GM21381 (cell line): ENCODE measurements around the gene TMEM178B.
"Not testable (repeated sequence)": the region's sequence is repeated elsewhere in the genome, so short reads cannot be mapped to it uniquely, and the experiment has no call there.

Experiments used
- ATAC-seq: cut with Tn5 transposase; IDR thresholded peaks from one replicate; pipeline ENCODE4 v1.9.1; 2021; ENCODE audit warnings: mild to moderate bottlenecking, moderate library complexity; ENCODE audit not compliant: unreplicated experiment

TMEM178B gene

DNA sequence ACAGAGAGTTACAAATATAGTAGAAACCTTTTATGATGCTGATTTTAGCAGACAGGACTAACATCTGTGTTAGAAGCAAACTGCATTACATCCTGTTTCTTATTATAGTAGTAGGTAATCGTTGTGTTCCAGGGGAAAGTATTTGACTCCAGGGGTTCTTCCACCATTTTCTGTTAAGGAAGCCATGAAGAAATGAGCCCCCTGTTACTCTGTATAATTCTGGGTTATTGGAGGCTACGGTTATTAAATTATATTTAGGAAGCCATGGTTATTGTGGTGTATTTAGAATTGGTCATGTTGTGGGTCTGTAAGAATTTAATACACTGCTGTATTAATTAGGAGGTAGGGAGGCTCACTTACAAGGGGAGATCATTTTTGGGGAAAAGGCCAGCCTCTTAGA is 301.6 kb downstream of the TMEM178B start:
- ATAC-seq: no peak

- no peak for ATAC-seq
Measured at GRCh38 chr7:141377906-141378305, 304.0 kb downstream of the TMEM178B start.

DNA sequence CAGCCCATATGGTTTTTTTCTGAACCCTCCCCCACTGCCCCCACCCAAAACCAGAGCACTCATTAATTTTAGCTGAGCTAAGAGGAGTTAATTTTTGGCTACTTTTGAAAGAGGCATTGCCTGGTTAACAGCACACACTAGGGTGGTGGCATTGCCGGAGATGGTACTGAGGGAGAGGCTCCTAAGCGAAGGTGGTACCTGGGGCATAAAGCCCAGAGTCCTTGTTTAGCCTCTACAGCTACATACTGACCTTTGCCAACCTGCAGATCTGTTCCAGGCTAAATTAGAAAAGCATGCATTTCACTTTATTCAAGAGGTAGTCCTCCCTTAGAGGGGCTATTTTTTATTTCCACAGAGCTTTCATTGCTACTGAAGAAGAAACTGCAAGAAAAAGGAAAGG is 304.5 kb downstream of the TMEM178B start:
- ATAC-seq: no peak

DNA sequence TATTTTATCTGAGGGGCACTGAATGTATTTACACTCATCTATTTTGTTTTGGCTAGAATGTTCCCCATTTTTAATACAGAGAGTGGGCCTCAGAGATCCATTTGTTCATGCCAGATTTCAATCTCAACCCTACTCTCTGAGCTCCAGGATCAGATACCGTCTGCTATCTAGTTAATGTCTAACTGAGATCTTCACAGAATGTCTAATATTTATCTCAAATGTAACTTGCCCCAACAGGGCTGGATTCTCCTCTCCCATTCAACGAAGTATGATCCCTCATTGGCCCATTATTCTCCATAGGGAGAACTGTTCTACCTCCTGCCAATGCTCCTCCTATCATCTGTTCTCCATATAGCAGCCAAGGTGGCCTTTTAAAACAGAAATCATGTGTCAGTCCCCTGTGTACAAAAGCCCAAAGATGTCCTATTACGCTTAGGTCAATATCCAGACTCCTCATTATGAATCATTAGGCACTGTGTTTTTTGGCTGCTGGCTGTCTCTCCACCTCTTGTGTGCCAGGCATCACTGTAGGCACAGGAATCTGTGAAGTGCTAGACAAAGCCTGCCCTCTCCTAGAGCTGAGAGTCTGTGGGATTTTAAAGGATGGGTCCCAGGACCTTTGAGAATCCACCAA is 308.0 kb downstream of the TMEM178B start:
- ATAC-seq: no peak

GRCh38 chr7:141383356-141383755 is 309.5 kb downstream of the TMEM178B start:
- not testable (repeated sequence) for ATAC-seq

- no peak for ATAC-seq
Measured at GRCh38 chr7:141386881-141387280, 313.0 kb downstream of the TMEM178B start.

DNA sequence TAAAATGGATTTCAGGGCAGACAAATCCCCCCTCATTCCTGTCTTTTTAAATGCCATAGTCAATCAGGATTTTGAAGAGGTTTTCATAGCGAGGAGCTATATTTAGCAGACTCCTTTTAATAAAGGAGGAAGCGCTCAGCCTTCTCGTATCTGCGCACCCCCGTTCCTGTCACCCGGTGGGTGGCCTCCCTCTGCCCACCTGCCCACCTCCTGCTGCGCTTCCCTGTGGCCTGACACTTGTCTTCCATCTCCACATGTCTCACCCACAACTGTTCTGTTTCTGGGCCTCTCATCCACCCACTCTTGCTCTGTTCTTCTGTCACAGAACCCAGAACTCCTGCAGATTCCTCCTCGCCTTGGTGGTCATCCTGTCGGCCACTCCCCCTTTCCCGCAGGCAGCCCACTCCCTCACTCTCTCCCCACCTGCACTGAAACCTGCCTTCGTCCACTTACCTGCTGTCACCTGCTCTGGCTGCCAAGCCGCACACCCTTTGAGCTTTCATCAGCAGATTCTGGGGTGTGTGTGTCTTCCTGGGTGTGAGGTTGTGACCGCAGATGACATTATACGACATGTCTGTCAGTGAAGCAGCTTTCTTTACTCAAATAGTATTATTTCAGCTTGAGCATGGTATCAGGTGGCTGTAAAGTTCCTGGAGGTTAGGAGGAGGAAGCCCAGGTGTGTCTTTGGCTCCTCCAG is 313.8 kb downstream of the TMEM178B start:
- no peak for ATAC-seq

- ATAC-seq: no peak
Measured at GRCh38 chr7:141389140-141389796, 315.4 kb downstream of the TMEM178B start.

- no peak for ATAC-seq
Measured at GRCh38 chr7:141390339-141390738, 316.5 kb downstream of the TMEM178B start.

GRCh38 chr7:141393056-141393455 is 319.2 kb downstream of the TMEM178B start:
- ATAC-seq: no peak

- no peak for ATAC-seq
Measured at GRCh38 chr7:141397236-141398163, 323.6 kb downstream of the TMEM178B start.

DNA sequence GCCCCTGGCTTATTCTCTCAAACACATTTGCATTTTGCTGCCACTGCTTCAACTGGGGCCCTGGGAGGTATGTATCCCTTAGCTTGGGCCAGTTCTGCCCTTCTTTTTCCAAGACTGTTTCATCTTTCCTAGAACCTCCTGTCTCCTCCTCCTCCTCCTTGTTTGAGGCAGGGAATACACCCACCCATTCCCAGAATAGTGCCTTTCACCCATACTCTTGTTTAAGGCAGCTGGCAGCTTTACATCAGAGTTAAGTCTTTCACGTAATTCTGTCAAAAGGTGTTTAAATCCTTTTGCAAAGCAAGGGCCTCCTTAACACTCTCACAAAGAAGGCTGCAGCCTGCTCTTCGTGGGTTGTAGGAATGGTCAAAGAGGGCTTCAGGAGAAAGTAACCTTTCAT is 326.5 kb downstream of the TMEM178B start:
- ATAC-seq: no peak

- no peak for ATAC-seq
Measured at GRCh38 chr7:141402277-141402996, 328.6 kb downstream of the TMEM178B start.

DNA sequence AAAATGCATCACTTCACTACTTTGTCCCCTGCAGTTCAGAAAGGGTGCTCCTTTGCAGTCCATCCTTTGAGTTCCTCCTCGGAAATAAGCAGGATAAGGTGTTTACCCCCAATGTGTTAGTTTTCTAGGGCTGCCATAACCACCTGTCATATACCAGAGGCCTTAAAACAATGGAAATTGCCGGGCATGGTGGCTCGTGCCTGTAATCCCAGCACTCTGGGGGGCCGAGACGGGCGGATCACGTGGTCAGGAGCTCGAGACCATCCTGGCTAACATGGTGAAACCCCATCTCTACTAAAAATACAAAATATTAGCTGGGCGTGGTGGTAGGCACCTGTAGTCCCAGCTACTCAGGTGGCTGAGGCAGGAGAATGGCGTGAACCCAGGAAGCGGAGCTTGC is 330.0 kb downstream of the TMEM178B start:
- not testable (repeated sequence) for ATAC-seq

- ATAC-seq: no peak
Measured at GRCh38 chr7:141406347-141406746, 332.5 kb downstream of the TMEM178B start.

GRCh38 chr7:141407893-141408292 is 334.0 kb downstream of the TMEM178B start:
- ATAC-seq: no peak

DNA sequence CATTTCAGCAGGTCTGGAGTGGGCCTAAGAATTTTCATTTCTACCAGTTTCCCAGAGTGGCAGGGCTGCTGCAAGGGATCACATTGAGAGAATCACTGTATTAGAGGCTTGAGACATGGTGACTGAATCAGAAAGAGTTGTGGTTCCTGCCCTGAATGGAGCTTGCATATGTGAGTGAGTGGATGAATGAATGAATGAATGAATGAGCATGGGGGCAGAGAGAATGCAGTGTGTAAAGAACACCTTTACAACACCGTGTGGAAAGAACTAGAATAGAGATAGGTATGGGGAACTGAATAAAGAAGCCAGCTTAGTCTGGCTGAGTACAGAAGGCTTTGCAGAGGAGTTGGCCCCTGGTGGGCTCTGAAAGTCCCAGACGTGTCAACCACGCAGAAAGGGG is 334.6 kb downstream of the TMEM178B start:
- no peak for ATAC-seq

DNA sequence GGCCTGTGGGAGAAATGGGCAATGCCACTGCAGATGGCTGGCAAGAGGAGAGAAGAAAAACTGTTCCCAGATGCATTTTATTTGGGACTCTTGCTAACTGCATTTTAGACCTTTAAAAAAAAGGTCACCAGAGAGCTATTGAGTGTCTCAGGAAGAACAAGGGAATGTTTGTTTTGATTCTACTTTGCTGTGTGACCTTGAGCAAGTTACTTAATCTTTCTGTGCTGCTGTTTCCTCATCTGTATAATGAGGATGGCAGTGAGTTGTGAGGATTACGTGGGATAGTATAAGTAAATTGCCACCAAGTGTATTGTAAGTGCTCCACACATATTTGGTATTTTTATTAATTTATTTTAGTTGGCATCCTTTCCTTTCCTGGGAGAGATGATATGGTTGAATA is 335.4 kb downstream of the TMEM178B start:
- ATAC-seq: no peak

- ATAC-seq: no peak
Measured at GRCh38 chr7:141409801-141410329, 336.0 kb downstream of the TMEM178B start.

DNA sequence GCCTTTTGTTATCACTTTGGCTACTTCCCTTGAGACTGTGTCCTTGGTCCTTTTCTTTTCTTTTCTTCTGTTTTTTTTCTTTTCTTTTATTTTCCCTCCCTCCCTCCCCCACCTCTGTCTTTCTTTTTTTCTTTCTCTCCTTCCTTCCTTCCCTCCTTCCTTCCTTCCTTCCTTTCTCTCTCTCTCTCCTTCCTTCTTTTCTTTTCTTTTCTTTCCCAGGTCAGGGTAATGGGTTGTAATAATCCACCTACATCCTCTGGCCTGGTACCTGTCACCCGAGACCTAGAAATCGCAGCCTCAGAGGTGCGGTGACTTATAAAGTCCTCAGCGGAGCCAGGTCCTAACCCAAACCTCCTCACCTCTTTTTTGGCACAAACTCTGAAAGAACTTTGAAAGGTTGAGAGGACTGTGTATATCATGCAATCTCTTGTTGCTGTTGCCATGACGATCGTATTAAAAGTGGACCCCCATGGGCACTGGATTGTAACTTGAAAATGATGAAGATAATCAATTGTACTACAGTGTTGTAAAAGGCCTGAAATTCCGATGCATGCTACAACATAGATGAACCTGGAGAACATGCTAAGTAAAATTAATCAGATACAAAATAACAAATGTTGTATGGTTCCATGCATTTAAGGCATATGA is 336.6 kb downstream of the TMEM178B start:
- no peak for ATAC-seq
